HG02642 (cell line): ENCODE measurements around the gene KCNMA1.

Experiments
- ATAC-seq: cut with Tn5 transposase; IDR thresholded peaks from one replicate; pipeline ENCODE4 v1.9.1; 2021; ENCODE audit warnings: mild to moderate bottlenecking; ENCODE audit not compliant: unreplicated experiment, poor library complexity

The KCNMA1 gene

GRCh38 chr10:76928565-76928964 lies 709.0 kb downstream of the KCNMA1 start:
- ATAC-seq: no peak

DNA sequence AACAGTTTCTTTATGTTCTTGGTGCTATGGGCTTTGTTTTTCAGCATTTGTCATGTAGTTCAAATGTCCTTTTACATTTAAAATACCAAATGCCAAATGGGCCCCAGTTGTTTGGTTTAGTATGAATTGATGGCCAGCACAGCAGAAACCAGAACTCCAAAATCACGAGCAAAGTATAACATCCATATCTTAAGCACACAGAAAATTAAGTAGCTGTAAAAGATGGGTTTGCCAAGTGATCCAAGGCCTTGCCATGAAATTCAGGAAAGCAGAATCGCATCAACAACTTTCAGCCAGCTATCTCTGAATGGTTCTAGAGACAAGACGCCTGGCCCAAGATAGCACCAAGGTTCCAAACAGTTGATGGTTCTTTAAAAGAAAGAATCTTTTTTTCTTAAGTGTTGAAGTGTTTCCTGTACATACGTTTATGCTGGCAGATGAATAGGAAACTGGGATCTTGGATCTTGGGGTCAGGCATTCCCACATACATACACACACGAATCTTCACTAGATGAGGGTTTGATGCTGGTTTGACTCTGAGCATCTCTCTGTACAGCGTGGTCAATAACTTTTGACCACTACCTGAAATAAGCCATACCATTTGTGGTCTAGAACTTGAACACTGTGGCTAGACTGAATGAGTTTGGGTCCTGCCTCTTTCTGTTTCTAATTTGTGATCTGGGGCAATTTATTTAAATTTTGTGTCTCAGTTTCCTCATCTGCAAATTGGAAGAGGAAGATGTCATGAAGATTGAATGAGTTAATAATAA lies 711.8 kb downstream of the KCNMA1 start:
- no peak for ATAC-seq

GRCh38 chr10:76922666-76923065 lies 714.9 kb downstream of the KCNMA1 start:
- ATAC-seq: no peak

DNA sequence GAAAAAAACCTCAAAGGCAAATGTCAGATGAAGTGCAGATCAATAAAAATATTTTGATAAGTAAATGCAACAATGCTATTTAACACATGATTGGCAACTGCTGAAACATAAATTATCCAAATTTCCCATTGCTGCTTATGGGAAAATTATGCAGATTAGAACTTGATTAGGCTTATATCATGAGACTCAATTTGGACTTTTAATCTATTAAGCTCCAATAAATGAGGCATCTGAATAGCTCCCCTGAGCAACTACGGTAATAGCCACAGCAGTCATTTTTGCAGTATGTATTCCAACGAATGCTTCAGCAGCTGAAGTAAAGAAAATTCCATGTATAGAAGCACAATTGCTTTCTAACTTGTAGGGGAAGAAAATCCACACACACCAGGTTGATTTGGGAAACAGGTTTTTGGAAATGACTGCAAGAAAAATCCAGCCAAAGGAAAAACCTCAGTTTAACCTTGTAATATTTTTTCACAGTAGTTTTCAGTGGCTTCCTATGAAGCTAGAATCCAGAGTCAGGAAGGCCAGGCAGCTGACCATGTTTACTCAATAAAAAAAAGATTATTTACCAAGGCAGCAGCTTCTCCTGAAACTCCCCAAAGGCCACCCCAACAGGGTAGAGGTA lies 716.1 kb downstream of the KCNMA1 start:
- ATAC-seq: no peak

GRCh38 chr10:76920581-76920980 lies 717.0 kb downstream of the KCNMA1 start:
- ATAC-seq: no peak

- no peak for ATAC-seq
Observed at GRCh38 chr10:76918106-76918505, 719.5 kb downstream of the KCNMA1 start.

- no peak for ATAC-seq
Observed at GRCh38 chr10:76917071-76917470, 720.5 kb downstream of the KCNMA1 start.

DNA sequence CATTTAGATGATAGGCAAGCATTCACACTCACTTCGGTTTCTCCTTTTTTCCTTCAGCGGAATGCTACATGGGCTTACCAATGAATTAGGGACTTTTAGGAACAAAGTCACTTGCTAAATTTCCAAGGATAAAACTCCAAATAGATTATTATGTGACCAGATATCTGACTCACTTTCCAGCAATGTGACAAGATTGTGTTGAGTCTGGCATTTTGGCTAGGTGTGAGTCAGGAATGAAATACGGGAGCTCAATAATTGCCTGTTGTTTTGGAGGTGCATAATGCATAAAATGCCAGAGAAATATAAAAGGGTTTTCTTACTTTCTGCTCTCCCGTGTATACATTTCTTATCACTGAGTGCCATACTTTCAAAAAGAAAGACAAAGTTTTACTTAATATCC lies 721.1 kb downstream of the KCNMA1 start:
- ATAC-seq: no peak

DNA sequence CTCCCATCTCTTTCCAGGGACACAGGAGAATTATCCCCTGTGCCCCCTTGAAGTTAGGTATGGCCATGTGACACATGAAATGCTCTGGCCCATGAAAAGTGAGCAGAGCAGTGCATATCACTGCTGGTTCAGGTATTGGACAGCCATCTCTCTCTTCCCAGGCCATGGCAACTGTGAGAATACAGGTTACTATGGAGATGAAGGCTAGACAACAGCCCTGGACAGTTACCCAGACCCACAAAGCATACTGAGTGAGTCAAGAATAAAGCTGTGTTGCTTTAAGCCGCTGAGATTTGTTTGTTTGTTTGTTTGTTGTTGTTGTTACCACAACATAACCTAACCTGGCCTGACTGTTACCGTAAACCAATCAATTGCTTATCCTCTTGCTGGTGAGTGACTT lies 722.3 kb downstream of the KCNMA1 start:
- no peak for ATAC-seq

- no peak for ATAC-seq
Observed at GRCh38 chr10:76911184-76911583, 726.4 kb downstream of the KCNMA1 start.

GRCh38 chr10:76910184-76910962 lies 727.2 kb downstream of the KCNMA1 start:
- ATAC-seq: no peak

GRCh38 chr10:76906256-76906655 lies 731.4 kb downstream of the KCNMA1 start:
- no peak for ATAC-seq

DNA sequence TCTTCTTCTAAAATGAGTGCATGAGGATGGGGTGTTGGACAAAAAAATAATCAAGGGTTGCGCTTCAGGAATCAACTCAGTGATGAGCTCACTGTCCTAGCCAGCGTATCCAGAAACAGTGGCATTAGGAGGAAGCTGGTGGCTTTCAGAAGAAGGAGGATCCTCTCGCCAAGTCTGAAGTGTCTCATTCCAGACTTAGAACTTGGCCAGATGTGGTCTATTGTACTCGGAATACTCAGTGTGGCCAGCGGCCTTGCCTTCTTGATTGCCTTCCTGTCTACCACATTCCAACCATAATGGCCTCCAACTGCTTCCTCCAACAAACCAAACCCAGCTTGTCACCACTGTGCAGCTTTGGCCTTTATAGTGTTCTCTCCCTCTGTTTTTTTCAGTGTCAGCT lies 732.4 kb downstream of the KCNMA1 start:
- ATAC-seq: no peak

GRCh38 chr10:76903387-76903945 lies 734.1 kb downstream of the KCNMA1 start:
- no peak for ATAC-seq

DNA sequence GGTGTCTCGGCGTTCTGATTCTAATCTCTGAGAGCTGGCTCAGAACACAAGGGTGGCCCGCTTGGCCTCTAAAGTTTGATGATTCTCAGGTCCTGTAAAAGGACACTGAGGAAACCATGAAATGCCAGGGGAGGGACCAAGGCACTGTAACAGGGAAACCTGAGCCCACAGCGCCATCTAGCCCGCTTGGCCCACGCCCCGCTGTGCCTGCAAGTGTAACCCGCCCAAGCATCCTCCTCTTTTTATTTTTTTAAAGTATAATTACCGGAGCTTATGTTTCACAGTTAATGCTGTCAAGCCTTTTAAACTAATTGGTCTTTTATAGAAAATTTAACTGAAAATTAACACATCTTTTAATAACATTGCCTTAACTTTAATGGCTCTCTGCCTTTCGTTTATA lies 734.7 kb downstream of the KCNMA1 start:
- ATAC-seq: no peak

DNA sequence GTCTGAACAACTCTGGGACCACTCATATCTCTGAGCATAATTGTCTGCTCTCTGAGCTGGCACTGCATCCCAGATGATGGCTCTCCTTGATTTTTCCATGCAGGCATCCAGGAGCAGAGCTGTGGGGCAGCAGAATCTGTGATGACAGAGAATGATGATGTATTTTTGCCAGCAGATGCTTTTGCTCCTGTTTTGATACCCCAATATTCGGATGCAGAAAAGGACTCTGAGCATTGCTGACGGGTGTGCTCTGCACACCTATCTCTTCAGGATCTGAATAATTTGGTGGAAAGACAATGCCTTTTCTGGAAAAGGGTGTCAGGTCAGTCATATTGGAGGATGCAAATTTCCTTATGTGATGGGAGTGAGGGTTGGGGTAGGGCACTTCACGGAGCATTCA lies 735.9 kb downstream of the KCNMA1 start:
- ATAC-seq: no peak

DNA sequence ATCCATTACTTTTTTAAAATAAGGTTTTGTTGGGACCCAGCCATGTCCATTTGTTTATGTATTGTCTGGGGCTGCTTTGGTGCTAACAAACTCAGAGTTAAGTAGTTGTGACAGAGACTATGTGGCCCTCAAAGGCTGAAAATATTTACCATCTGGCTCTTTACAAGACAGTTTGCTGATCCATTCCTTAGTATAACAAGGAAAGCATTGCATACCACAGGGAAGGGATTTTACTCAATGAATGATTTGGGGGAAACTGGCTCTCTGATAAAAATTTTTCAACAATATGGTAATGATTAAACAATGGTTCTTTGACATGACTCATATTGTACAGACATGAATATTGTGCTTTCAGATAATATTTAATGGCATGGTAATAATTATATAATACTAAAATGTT lies 738.1 kb downstream of the KCNMA1 start:
- no peak for ATAC-seq

- no peak for ATAC-seq
Observed at GRCh38 chr10:76892766-76893479, 744.7 kb downstream of the KCNMA1 start.

DNA sequence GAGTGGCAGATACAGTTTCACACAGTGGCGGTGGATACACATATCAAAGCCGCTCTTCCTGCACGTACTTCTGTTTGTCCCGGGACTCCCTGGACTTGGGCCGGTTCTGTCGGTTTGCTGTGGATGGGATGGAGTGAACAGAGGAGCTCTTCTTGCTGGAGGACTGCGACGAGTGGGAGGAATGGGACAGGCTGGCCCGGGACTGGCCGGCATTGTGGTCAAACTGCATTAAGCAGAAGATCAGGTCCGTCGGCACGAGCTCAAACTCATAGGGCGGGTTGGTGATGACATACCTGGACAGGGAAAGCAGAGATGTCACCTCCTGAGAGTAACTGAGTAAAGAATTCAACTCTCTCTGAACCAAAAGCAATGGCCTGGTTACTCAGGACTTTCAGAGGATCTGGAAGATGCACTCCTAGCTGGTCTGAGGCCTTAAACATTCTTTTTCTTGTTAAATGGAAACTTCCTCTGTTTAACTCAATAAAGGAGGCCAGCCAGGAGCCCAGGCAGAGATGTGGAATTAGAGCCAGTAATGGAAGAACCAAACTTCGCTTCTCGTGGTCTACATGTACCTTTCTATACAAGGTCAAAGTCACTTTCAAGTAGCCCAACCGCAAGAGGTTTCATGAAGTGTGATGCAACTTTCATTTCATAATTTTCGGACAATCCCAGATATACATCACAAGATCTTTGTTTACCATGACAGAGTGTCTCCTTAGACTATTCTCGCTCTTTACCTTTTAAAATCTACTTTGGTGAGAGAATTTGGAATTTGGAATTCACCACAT lies 750.2 kb downstream of the KCNMA1 start:
- no peak for ATAC-seq

DNA sequence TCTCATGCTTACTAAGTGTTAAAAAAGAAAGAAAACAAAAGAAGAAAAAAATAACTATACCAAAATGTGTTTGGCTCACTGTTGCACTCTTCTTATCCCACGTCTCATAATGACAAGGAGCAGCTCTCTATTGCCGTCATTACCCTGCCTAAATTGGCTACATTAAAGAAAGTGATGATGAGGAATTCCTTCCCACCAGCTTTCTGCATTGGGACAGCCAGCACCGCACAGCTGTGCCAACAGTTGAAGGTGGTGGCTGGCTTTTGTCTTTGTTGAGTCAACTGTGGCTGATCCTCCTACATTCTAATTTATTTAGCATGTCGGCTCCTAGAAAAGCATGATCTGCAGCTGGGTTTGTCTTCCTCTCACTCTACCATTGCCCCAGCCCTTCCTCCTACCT lies 751.8 kb downstream of the KCNMA1 start:
- no peak for ATAC-seq
